Mesenchymal stem cell (in vitro differentiated cells and primary cell): ENCODE measurements around the gene GOLPH3L.
"Not testable (repeated sequence)": the region's sequence is repeated elsewhere in the genome, so short reads cannot be mapped to it uniquely, and the experiment has no call there.

Source experiments
- DNase-seq: peaks from one replicate; pipeline ENCODE4 v3.0.0-alpha.2; 2013
- H2AFZ ChIP-seq: one replicate; pipeline ENCODE4 v1.6.1; 2013; ENCODE audit warnings: low read depth, mild to moderate bottlenecking, control low read depth, inconsistent platforms, low read length, moderate library complexity
- H2AK5ac ChIP-seq: 2 replicates; pipeline ENCODE4 v1.6.1; 2013; ENCODE audit warnings: low read length, moderate library complexity, mild to moderate bottlenecking, inconsistent platforms; ENCODE audit not compliant: severe bottlenecking
- H2BK120ac ChIP-seq: one replicate; pipeline ENCODE4 v1.6.1; 2013; ENCODE audit warnings: low read depth, mild to moderate bottlenecking, inconsistent platforms, low read length, moderate library complexity
- H2BK12ac ChIP-seq, 2 experiments: one replicate each; pipeline ENCODE4 v1.6.1; 2013; ENCODE audit warnings: inconsistent platforms in 2 of 2, low read length in 2 of 2, mild to moderate bottlenecking in 2 of 2, moderate library complexity in 2 of 2, control low read depth in 1 of 2
- H2BK15ac ChIP-seq: one replicate; pipeline ENCODE4 v1.6.1; 2013; ENCODE audit warnings: mild to moderate bottlenecking, low read depth, inconsistent platforms; ENCODE audit not compliant: poor library complexity, severe bottlenecking
- H2BK5ac ChIP-seq: 2 replicates; pipeline ENCODE4 v1.6.1; 2013; ENCODE audit warnings: low read depth, mild to moderate bottlenecking, low read length, control low read depth, inconsistent platforms; ENCODE audit not compliant: poor library complexity, severe bottlenecking
- H3K14ac ChIP-seq, 2 experiments: one replicate each; pipeline ENCODE4 v1.6.1; 2013; ENCODE audit warnings: inconsistent platforms in 2 of 2, low read length in 2 of 2, control low read depth in 1 of 2, mild to moderate bottlenecking in 1 of 2, moderate library complexity in 1 of 2
- H3K18ac ChIP-seq, 2 experiments: one replicate each; pipeline ENCODE4 v1.6.1; 2013; ENCODE audit warnings: inconsistent platforms in 2 of 2, low read length in 2 of 2, control low read depth in 1 of 2, low read depth in 1 of 2, mild to moderate bottlenecking in 1 of 2
- H3K23ac ChIP-seq, 2 experiments: one replicate each; pipeline ENCODE4 v1.6.1; 2013; ENCODE audit warnings: inconsistent platforms in 2 of 2, low read length in 2 of 2, mild to moderate bottlenecking in 2 of 2, moderate library complexity in 2 of 2, control low read depth in 1 of 2
- H3K27ac ChIP-seq: 2 replicates; pipeline ENCODE4 v1.5.1; 2013; ENCODE audit warnings: mild to moderate bottlenecking, moderate library complexity, low read length, control low read depth, inconsistent platforms; ENCODE audit not compliant: poor library complexity, severe bottlenecking
- H3K27me3 ChIP-seq, 2 experiments: 2 replicates each; pipeline versions ENCODE4 v1.6.1 to v1.7.0; 2013; ENCODE audit warnings: low read length in 2 of 2, mild to moderate bottlenecking in 2 of 2, moderate library complexity in 2 of 2, control low read depth in 1 of 2, inconsistent platforms in 1 of 2; ENCODE audit not compliant: control insufficient read depth in 1 of 2, insufficient read depth in 1 of 2
- H3K36me3 ChIP-seq, 2 experiments: 2 replicates each; pipeline versions ENCODE4 v1.6.1 to v1.7.0; 2013; ENCODE audit warnings: low read length in 2 of 2, control low read depth in 1 of 2, inconsistent platforms in 1 of 2, low read depth in 1 of 2, mild to moderate bottlenecking in 1 of 2; ENCODE audit not compliant: insufficient read depth in 2 of 2, control insufficient read depth in 1 of 2
- H3K4ac ChIP-seq, 2 experiments: one replicate each; pipeline ENCODE4 v1.6.1; 2013; ENCODE audit warnings: inconsistent platforms in 2 of 2, low read length in 2 of 2, mild to moderate bottlenecking in 2 of 2, moderate library complexity in 2 of 2, control low read depth in 1 of 2, low read depth in 1 of 2
- H3K4me1 ChIP-seq: 2 replicates; pipeline ENCODE4 v1.6.1; 2013; ENCODE audit warnings: low read depth, low read length, control low read depth; ENCODE audit not compliant: control insufficient read depth, insufficient read depth
- H3K4me2 ChIP-seq: 2 replicates; pipeline ENCODE4 v1.6.1; 2013; ENCODE audit warnings: low read length, mild to moderate bottlenecking, inconsistent platforms; ENCODE audit not compliant: poor library complexity, severe bottlenecking
- H3K4me3 ChIP-seq, 2 experiments: 2 replicates each; pipeline versions ENCODE4 v1.5.1 to v1.7.0; 2013; ENCODE audit warnings: low read length in 2 of 2, mild to moderate bottlenecking in 2 of 2, control low read depth in 1 of 2, low read depth in 1 of 2; ENCODE audit not compliant: insufficient read depth in 1 of 2
- H3K79me1 ChIP-seq: replicated peaks from 2 replicates; pipeline ENCODE4 v1.6.1; 2013; ENCODE audit warnings: mild to moderate bottlenecking, control low read depth, low read length, inconsistent platforms; ENCODE audit not compliant: poor library complexity, severe bottlenecking
- H3K9ac ChIP-seq: 2 replicates; pipeline ENCODE4 v1.7.0; 2013; ENCODE audit warnings: mild to moderate bottlenecking, low read length, moderate library complexity
- H3K9me3 ChIP-seq: 2 replicates; pipeline ENCODE4 v1.7.0; 2013; ENCODE audit warnings: mild to moderate bottlenecking, low read length; ENCODE audit not compliant: control insufficient read depth
- H4K8ac ChIP-seq: one replicate; pipeline ENCODE4 v1.6.1; 2013; ENCODE audit warnings: inconsistent platforms, mild to moderate bottlenecking, low read length, moderate library complexity
- H4K91ac ChIP-seq: one replicate; pipeline ENCODE4 v1.6.1; 2013; ENCODE audit warnings: mild to moderate bottlenecking, low read length, inconsistent platforms
- WGBS: methylation state at CpG from one replicate; pipeline ENCODE4 v1.1.7; 2013; ENCODE audit warnings: mixed read lengths; 5-methylcytosine and 5-hydroxymethylcytosine counted together

GOLPH3L gene

GRCh38 chr1:150628766-150629114 is 68.2 kb downstream of the GOLPH3L start:
- peak overlapping the region; percentile 26 for H3K27ac ChIP-seq
- no peak overlapping the region for H2AFZ ChIP-seq
- H2BK15ac ChIP-seq = no peak overlapping the region
- peaks cover 17% of the 10 kb centered on the region for H3K79me1 ChIP-seq
- H2BK120ac ChIP-seq = peak overlapping the region; percentile 73
- peaks cover 6% of the 10 kb centered on the region for H3K4me1 ChIP-seq
- peak overlapping the region; percentile 76 to 94 for H3K4me3 ChIP-seq
- no peak overlapping the region for H3K4ac ChIP-seq
- 1% methylated on average over 9 of the region's 9 CpGs for WGBS
- peak overlapping the region; percentile 91 for H3K4me2 ChIP-seq
- H3K14ac ChIP-seq = no peak overlapping the region
- H3K36me3 ChIP-seq = peaks cover 13 to 39% of the 10 kb centered on the region in 2 experiments
- H4K8ac ChIP-seq = no peak overlapping the region
- H2BK12ac ChIP-seq = no peak overlapping the region
- no peak for DNase-seq
- no peak overlapping the region for H3K23ac ChIP-seq
- peak overlapping the region; percentile 93 for H3K9ac ChIP-seq
- no peaks in the 10 kb centered on the region for H3K9me3 ChIP-seq
- no peak overlapping the region for H3K18ac ChIP-seq
- H2AK5ac ChIP-seq = no peak overlapping the region
- H2BK5ac ChIP-seq = peak overlapping the region; percentile 50
- no peaks in the 10 kb centered on the region for H3K27me3 ChIP-seq
- H4K91ac ChIP-seq = no peak overlapping the region

- Histone ChIP-seq H3K4me2 (peak overlapping the region; percentile 91), H3K4ac (no peak overlapping the region), H3K18ac (no peak overlapping the region), H3K4me1 (peaks cover 6% of the 10 kb centered on the region), H2BK5ac (no peak overlapping the region), H2AK5ac (no peak overlapping the region), H3K4me3 (peak overlapping the region in 1 of 2 experiments; percentile 94), H4K91ac (no peak overlapping the region), H4K8ac (no peak overlapping the region), H3K79me1 (peaks cover 17% of the 10 kb centered on the region), H2BK15ac (no peak overlapping the region), H3K27me3 (no peaks in the 10 kb centered on the region), H2BK120ac (no peak overlapping the region), H3K27ac (no peak overlapping the region), H3K36me3 (peaks cover 15 to 45% of the 10 kb centered on the region in 2 experiments), H3K9me3 (no peaks in the 10 kb centered on the region), H3K14ac (no peak overlapping the region), H2AFZ (no peak overlapping the region), H3K23ac (no peak overlapping the region), H3K9ac (peak overlapping the region; percentile 93), H2BK12ac (no peak overlapping the region)
- DNase-seq = no peak
- 87% methylated on average over 4 of the region's 5 CpGs for WGBS
Measured at GRCh38 chr1:150627826-150628410, 69.0 kb downstream of the GOLPH3L start.

GRCh38 chr1:150626150-150626549 is 70.8 kb downstream of the GOLPH3L start:
- 100% methylated on average over 1 of the region's 2 CpGs for WGBS
- Histone ChIP-seq H3K23ac (no peak overlapping the region), H3K36me3 (peaks cover 19 to 54% of the 10 kb centered on the region in 2 experiments), H3K27ac (no peak overlapping the region), H2BK5ac (no peak overlapping the region), H3K4ac (no peak overlapping the region), H3K4me1 (peaks cover 8% of the 10 kb centered on the region), H3K18ac (no peak overlapping the region), H3K4me2 (no peak overlapping the region), H2BK15ac (no peak overlapping the region), H3K4me3 (no peak overlapping the region), H2AFZ (no peak overlapping the region), H2BK120ac (no peak overlapping the region), H4K8ac (no peak overlapping the region), H2AK5ac (no peak overlapping the region), H3K9me3 (no peaks in the 10 kb centered on the region), H3K79me1 (peaks cover 19% of the 10 kb centered on the region), H3K14ac (no peak overlapping the region), H3K9ac (peak overlapping the region; percentile 9), H3K27me3 (no peaks in the 10 kb centered on the region), H2BK12ac (no peak overlapping the region), H4K91ac (no peak overlapping the region)
- DNase-seq = no peak

- H3K4me2 ChIP-seq, H3K14ac ChIP-seq, H3K9ac ChIP-seq, DNase-seq, H2BK5ac ChIP-seq, H3K4ac ChIP-seq, H2AFZ ChIP-seq, H3K23ac ChIP-seq, H3K4me3 ChIP-seq, H3K4me1 ChIP-seq, H3K27ac ChIP-seq, H3K18ac ChIP-seq, H2BK120ac ChIP-seq, H2BK12ac ChIP-seq, H3K9me3 ChIP-seq, H3K27me3 ChIP-seq, H4K8ac ChIP-seq, H2BK15ac ChIP-seq, H4K91ac ChIP-seq, H2AK5ac ChIP-seq: not testable (repeated sequence)
- Histone ChIP-seq H3K36me3 (peaks cover 25 to 64% of the 10 kb centered on the region in 2 experiments), H3K79me1 (peaks cover 20% of the 10 kb centered on the region)
- WGBS = no CpG with 5 or more reads among the region's 1 CpG
Measured at GRCh38 chr1:150624546-150624945, 72.4 kb downstream of the GOLPH3L start.
